NOMO-1 treated with dmso at 0.1 percent for 144 hours (cell line): ENCODE results near the gene IDH2.
"Not testable (repeated sequence)": the region's sequence is repeated elsewhere in the genome, so short reads cannot be mapped to it uniquely, and the experiment has no call there.

Source experiments
- DNase-seq: peaks from one replicate; lab custom pipeline; 2025; ENCODE audit not compliant: unreplicated experiment; lab: John Stamatoyannopoulos, UW

The IDH2 gene

DNA sequence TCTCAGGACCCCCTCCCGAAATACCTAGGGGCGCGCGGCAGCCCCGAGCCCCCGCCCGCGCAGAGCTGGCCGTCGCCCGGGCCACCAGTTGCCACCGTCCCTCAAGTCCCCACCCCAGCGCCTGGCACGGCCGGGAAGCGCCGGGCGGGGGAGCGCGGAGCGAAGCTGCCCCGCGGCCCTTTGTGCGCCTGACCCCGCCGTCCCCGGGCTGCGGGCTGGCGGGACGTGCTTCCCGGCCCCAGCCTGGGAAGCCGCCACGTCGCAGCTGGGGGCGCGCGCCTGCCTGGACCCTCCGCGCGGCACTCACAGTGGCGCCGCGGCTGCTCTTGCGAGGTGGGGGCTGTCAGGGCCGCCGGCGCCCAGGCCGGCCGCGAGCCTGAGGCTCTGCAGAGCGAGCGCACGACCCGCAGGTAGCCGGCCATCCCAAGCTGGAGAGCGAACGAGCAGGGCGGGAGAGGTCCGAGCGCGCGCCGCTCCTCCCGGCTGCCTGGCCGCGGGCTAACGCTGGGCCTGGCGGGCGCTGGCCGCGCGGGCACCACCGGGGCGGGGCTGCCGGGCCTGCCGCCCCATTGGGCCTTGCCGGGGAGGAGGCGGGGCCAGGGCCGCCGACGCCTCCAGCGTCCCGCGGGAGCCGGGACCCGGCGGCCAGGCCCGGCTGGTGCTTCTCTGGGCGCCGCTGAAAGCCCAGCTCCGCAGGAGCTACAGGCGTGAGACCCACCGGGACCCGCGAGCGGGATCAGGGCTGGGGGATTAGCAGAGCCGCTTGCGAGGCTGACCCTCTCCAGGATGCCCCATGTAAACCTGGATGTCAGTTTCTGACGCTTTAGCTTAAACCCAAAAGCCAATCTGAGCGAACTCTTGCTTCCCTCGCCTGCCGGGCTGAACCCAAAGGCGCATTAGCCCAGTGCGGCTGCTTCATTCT, at the start of gene IDH2:
IDH2 (minus strand) TSS at position 500 of the 922 bp plus-strand sequence; CDS start at position 422, 78 bp downstream.
- DNase-seq = peak; percentile 69

GRCh38 chr15:90150551-90150950, 48.3 kb upstream of the IDH2 start:
- not testable (repeated sequence) for DNase-seq

DNA sequence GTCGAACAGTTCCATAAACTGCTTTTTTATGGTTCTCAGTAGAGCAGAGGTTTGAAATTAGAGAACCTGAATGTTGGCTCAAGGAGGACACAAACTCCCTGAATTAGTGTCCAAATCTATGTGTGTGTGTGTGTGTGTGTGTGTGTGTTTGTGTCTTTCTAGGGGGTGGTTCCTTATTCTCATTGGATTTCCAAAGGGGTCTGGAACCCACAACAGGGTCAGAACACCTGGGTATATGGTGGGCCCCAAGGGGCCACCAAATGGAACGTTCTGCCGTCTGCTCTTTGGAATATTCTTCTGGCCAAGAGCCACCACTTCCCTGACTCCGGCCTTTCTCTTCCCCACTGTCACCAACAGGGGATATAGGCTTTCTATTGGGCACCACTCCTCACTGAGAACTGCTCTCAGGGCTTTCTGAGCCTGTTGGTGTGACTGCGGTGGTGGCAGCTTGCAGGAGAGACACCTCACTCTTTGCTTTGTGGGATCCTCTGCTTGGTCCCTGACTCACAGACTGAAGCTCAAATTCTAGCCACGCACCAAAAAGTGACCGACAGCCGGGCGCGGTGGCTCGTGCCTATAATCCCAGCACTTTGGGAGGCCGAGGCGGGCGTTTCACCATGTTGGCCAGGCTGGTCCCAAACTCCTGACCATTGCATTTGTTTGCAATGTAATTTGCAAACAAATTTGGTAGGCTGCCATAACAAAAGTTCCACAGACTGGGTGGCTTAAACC, 47.5 kb upstream of the IDH2 start:
- DNase-seq = no peak

DNA sequence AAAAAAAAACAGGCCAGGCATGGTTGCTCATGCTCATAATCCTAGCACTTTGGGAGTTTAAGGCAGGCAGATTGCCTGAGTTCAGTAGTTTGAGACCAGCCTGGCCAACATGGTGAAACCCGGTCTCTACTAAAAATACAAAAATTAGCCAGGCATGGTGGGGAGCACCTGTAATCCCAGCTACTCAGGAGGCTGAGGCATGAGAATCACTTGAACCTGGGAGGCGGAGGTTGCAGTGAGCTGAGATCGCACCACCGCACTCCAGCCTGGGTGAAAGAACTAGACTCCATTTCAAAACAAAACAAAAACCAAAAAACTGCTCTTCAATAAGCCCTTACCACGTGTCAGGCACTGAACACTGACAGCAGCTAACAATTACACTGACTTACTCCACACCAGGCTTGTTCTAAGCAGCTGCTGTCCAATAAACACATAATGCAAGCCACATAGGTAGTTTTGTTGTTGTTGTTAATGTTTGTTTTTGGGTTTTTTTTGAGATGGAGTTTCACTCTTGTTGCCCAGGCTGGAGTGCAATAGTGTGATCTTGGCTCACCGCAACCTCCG, 44.0 kb upstream of the IDH2 start:
- DNase-seq = not testable (repeated sequence)

- no peak for DNase-seq
Observed at GRCh38 chr15:90145761-90146160, 43.5 kb upstream of the IDH2 start.

DNA sequence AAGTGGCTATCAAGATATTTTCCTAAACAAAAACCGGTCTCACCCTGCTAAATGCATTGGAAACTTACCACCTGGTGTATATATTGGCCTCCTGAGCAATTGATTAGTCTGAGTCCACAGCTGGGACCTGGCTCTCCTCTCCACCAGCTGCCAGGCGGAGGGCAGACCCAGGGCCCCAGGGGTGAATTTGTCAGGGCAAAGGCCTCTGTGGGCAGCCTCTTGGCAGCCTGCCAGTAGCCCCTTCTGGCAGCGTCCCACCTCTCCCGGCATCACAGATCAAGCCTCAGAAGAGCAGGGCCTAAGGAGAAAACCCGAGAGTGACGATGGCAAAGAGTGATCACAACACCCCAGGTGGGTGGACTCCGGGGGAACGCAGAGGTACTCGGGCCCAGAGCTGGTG, 43.0 kb upstream of the IDH2 start:
- DNase-seq = no peak

DNA sequence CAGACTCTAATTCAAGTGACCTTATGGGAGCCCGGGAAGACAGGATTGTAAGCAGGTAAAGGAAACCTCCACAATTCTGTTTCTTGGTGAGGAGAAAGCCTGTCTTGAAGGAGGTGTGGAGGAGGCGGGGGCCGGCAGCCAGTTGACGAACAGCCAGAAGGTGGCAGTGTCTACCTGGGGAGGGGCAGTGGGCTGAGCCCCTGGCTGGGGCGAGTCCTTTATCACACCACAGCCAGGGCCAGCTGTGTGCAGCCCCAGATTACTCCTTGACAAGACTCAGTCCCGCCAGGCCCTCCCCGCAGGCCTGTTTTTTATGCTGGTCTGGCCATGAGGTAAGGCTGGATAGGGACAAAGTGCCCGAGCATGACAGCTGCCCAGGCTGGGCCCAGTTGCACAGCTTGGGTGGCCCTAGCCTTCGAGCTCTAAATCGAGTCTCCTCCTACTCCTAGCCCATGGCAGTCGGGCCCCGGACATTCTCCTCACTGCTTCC, 40.9 kb upstream of the IDH2 start:
- DNase-seq = peak; percentile 61

DNA sequence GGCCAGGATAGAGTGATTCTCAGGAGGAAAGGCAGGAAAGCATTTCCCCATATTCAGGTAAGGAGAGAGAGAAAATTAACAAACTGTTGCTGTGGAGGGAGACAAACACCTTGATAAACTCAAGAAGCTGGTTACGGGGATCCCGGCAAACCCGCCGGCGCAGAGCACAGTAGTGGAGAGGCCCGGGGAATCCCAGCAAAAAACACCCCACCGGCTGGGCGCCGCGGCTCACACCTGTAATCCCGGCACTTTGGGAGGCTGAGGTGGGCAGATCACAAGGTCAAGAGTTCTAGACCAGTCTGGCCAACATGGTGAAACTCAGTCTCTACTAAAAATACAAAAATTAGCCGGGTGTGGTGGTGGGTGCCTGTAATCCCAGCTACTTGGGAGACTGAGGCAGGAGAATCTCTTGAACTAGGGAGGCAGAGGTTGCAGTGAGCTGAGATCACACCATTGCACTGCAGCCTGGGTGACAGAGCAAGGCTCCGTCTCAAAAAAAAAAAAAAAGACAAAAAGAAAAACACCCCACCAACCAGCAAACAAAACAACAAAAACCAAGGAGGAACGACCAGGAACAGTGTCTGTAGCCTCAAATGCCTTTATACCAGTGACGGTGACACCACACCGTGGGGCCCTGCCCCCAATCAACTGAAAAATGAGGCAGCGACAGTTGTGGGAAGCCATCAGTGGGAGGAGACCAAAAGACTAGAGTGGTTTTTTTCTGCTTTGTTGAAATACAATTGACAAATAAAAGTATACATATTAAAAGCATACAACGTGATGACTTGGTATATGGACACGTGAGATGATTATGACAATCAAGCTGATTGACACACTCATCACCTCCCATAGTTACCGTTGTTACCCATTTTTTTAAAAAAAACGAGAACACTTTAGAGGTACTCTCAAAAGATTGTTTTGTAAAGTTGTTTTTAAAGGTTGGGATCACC, 40.2 kb upstream of the IDH2 start:
- DNase-seq = peak; percentile 26

DNA sequence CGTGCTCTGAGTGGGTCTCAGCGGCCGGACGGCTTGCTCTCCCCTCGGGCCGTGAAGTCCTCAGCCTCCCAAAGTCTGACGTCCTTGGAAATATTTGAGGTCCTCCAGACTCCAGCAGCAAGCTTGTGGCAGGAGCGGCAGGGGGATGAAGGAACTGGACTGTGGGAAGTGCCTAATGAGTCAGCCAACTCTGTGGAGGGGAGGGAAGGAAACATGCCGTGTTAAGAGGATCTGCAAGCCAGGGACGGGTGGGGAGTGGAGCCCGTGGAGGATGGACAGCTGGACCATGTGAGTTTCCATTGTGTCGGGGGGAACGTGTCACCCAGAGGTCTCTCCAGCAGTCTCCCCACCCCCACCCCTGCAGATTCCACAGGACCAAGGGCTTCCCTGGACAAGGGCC, 39.4 kb upstream of the IDH2 start:
- no peak for DNase-seq

DNA sequence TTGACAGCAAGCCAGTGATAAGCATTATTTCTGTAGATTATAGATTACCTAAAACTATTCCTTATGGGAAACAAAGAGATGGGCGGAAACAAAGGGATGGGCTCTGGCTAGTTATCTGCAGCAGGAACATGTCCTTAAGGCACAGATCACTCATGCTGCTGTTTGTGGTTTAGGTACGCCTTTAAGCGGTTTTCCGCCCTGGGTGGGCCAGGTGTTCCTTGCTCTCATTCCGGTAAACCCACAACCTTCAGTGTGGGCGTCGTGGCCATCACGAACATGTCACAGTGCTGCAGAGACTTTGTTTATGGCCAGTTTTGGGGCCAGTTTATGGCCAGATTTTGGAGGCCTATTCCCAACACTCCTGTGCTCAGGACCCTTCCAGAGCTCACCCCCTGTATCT, 37.3 kb upstream of the IDH2 start:
- not testable (repeated sequence) for DNase-seq

GRCh38 chr15:90138071-90138833, 36.0 kb upstream of the IDH2 start:
- no peak for DNase-seq

GRCh38 chr15:90132437-90132836, 30.2 kb upstream of the IDH2 start:
- DNase-seq = no peak

GRCh38 chr15:90131848-90132247, 29.6 kb upstream of the IDH2 start:
- DNase-seq = no peak

DNA sequence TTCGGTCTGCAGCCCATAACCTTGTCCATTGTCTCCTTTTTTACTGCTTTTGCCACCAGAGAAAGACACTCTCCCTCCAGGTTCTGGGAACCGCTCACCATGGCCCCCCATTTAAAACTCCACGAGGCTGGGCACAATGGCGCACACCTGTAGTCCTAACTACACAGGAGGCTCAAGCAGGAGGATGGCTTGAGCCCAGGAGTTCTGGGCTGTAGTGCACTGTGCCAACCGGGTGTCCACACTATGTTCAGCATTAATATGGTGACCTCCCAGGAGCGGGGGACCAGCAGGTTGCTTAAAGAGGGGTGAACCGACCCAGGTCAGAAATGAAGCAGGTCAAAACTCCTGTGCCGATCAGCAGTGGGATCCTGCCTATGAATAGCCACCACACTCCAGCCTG, 28.0 kb upstream of the IDH2 start:
- no peak for DNase-seq

DNA sequence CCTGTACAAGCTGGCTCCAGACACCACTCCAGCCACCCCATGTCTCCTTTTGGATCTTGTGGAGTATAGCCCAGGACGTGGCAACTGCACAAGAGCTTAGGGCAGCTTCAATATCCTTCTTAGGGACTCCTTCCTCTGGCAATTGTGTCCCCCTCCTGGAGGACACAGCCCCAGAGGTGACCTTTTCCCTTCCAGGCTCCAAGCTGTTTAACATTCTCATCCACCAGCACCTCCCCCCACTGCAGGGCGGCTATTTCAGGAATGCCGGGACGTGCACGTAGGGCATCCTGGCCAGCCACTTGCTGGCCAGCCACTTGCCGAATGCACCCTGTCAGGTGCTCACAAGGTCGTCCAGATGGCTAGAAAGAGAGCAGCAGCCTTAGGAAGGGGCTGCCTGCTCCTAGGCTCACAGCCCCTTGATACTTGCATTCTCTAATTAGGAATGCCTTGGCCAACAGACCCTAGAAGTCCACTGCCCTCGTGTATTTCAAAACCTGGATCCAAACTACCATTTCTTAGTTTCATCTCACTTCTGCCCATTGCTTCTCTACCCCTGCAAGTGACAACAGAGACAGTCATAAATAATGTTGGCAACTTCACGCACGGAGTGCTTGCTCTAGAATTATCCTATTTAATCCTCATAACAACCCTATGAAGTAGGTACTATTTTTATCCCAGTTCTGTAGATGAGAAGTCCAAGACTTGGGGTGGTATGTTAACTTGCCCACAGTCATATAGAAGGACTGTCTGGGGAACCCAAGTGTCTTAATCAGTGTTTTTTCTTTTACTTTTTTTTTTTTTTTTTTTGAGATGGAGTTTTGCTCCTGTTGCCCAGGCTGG, 24.5 kb upstream of the IDH2 start:
- no peak for DNase-seq

DNA sequence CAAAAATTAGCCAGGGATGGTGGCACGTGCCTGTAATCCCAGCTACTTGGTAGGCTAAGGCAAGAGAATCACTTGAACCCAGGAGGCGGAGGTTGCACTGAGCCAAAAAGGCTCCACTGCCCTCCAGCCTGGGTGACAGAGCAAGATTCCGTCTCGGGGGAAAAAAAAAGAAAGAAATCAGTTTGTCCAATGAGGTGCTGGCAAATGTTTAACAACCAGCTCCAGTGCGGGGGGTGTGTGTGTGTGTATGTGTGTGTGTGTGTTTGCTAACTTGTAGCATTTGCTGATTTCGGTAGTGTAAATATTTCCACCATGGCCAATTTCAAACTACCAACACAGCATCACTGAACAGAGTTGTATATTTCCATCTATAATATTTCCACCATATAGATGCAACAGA, 23.8 kb upstream of the IDH2 start:
- DNase-seq = no peak

DNA sequence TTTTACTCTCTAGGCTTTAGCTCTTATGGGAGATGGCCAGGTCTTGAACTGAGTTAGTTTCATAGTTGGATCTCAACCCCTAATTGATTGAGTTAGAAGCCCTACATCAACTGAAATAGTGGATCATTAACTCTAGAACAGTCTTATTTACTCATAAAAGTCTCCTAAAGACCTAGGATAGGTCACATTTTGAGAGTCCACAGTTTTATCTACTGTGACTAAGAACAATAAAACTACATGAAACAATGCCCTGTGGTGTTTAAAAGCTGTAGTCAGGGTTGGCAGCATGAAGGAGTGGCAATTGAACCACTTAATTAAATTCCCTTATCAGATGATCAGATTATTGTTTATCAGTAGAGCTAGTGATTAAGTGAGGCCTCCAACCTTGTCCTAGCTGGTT, 22.2 kb upstream of the IDH2 start:
- DNase-seq = no peak

DNA sequence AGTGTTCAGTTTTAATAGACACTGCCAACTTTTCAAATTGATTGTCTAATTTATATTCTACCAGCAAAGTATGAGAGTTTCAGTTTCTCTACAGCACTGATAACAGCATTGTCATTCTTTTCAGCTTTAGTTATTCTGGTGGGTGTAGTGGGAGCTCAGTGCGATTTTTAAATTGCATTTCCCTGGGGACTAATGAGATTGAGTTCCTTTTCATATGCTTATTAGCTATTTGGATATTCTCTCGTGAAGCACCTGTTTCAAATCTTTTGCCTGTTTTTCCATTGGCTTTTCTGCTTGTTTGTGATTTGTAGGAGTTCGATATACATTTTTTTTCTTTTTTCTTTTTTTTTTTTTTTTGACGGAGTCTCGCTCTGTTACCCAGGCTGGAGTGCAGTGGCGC, 18.8 kb upstream of the IDH2 start:
- DNase-seq = no peak

DNA sequence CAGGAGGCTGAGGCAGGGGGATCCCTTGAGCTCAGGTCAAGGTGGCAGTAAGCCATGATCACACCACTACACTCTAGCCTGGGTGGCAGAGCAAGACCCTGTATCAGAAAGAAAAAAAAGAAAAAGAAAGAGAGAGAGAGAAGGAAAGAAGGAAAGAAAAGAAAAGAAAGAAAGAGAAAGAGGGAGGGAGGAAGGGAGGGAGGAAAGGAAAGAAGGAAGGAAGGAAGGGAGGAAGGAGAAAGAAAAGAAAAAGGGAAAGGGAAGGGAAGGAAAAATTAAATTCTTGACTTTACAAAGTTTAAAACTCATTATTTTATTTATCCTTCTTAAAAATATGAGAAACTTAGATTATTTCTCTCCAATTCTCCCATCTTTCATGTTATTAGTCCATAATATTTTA, 17.1 kb upstream of the IDH2 start:
- no peak for DNase-seq
